ENCODE data around the gene STAG2. TPM values are rescaled to one million over a fixed set of nuclear protein-coding genes. Genes with fewer than 3 reads are reported as not detected.

STAG2 gene
- 104 TPM for total RNA-seq

DNA sequence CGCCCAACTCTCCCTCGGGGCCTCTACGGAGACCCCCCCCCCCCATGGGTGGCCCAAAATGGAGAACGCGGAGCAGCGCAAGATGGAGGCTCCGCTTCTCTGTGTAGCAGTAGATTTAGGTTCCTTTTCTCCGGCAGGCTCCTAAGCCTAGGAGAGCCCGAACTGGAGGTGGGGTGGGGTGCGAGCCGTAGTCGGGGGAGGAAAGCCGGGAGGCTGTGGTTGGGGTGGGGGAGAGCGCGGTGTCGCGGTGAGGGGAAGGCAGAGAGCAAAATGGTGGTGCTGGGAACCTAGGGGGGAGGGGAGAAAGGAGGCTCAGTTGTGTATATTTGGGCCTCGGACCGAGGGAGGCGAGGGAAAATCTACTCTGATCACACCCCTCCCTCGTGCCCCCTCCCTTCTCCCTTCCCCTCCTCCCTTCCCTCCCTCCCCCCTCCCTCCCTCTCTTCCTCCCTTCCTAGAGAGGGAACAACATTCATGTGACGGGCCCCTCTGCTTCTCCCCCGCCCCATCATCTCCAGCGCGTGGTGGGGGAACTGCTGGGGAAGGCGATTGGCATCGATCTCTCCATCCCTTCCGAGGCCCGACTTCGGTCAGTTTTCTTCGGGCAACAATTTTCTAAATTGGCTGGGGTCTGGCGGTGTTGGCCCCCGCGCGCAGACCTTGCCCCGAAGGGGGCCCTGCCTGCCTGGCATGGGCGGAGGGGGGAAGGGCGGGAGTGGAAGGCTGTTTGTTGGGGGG, at the start of gene STAG2:
Gene STAG2 (plus strand): TSS at position 439 of the 738 bp plus-strand sequence. CDS start 60,922 bp downstream, outside the sequence.

Other genes with a start within 250 kb of the STAG2 start
- gene THOC2, start 228.7 kb upstream of the STAG2 start, total RNA-seq = 91.4 TPM
- gene XIAP, start 101.7 kb upstream of the STAG2 start, total RNA-seq = 68.0 TPM